Measurements from ENCODE around the gene FBXO41.
A peak's percentile ranks its signal among the peaks of the same experiment; 100 is the strongest.

DNA sequence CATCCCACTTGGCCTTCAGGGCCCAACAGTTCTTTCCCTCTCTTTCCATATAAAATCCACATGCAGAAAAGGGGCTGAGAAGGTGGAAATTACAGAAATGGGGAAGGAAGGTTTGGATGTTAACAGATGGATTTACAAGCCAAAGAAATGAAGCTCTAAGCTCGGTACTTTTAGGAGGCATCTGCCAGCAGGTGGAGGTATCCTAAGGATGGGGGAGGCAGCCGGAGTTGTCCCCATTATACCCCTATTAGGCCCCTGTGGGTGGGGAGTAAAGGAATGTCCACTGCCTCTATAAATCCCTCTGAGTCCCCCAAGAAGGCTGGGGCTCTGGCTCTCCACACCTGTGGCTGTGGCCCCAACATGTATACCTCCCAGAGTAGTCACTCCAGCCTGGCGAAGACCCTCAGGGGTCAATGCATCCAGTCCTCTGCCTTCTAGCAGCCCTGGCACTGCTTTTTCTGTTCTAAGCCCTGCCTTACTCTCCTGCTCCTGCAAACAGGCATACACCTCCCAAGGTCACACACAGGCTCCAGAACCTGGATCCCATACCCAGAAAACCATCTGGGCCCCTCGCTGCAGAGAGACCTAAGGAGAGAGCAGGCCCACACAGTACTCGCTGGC, 1.2 kb downstream of the FBXO41 start:
- TF ChIP-seq, protein P1, sequence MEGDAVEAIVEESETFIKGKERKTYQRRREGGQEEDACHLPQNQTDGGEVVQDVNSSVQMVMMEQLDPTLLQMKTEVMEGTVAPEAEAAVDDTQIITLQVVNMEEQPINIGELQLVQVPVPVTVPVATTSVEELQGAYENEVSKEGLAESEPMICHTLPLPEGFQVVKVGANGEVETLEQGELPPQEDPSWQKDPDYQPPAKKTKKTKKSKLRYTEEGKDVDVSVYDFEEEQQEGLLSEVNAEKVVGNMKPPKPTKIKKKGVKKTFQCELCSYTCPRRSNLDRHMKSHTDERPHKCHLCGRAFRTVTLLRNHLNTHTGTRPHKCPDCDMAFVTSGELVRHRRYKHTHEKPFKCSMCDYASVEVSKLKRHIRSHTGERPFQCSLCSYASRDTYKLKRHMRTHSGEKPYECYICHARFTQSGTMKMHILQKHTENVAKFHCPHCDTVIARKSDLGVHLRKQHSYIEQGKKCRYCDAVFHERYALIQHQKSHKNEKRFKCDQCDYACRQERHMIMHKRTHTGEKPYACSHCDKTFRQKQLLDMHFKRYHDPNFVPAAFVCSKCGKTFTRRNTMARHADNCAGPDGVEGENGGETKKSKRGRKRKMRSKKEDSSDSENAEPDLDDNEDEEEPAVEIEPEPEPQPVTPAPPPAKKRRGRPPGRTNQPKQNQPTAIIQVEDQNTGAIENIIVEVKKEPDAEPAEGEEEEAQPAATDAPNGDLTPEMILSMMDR (IDR thresholded peaks at IDR 0.05; ENCODE audit: poor library complexity, severe bottlenecking): peak; percentile 34
- TF ChIP-seq EZH2 (IDR thresholded peaks at IDR 0.05; ENCODE audit: borderline replicate concordance, insufficient read depth, low read length, poor library complexity, severe bottlenecking) (no peak), MXI1 (conservative IDR thresholded peaks at IDR 0.05; ENCODE audit: poor library complexity, severe bottlenecking) (no peak), EP300 (conservative IDR thresholded peaks at IDR 0.05; ENCODE audit: poor library complexity, severe bottlenecking) (no peak), POLR2AphosphoS5 (IDR thresholded peaks at IDR 0.05) (no peak), SMC3 (conservative IDR thresholded peaks at IDR 0.05; ENCODE audit: poor library complexity) (no peak)

Measured in neural cell (in vitro differentiated cells).